Suprapubic skin (tissue), 4 donors: ENCODE data around the gene CHAC1. TPM values are rescaled to one million over a fixed set of nuclear protein-coding genes. Genes with fewer than 3 reads are reported as not detected.

Source experiments
- DNase-seq, 2 donors: peaks; one replicate each; pipeline ENCODE4 v3.0.0-alpha.2; 2019; ENCODE audit warnings: low spot score in 2 of 2
- H3K27ac ChIP-seq: fragments of 200-600 bp; sonication (generic); one replicate; pipeline ENCODE4 v1.5.1; 2019
- H3K27me3 ChIP-seq: fragments of 200-600 bp; sonication (generic); one replicate; pipeline ENCODE4 v1.5.1; 2019
- H3K36me3 ChIP-seq: fragments of 200-600 bp; sonication (generic); one replicate; pipeline ENCODE4 v1.5.1; 2019
- H3K4me1 ChIP-seq: fragments of 200-600 bp; sonication (generic); one replicate; pipeline ENCODE4 v1.5.1; 2019
- H3K4me3 ChIP-seq: fragments of 200-600 bp; sonication (generic); one replicate; pipeline ENCODE4 v1.5.1; 2019; ENCODE audit warnings: mild to moderate bottlenecking
- H3K9me3 ChIP-seq: fragments of 200-600 bp; sonication (generic); one replicate; pipeline ENCODE4 v1.5.1; 2019
- EP300 ChIP-seq: sonication (generic); formaldehyde crosslinking; IDR thresholded peaks from one replicate; pipeline ENCODE4 v1.6.1; 2017; ENCODE audit warnings: antibody characterized with exemption
- POLR2A ChIP-seq, 2 donors: fragments of 450-650 bp; IDR thresholded peaks; one replicate each; pipeline ENCODE4 v1.6.1; 2017; ENCODE audit warnings: antibody characterized with exemption in 2 of 2, mild to moderate bottlenecking in 2 of 2, moderate library complexity in 2 of 2
- POLR2AphosphoS5 ChIP-seq, 3 donors: sonication (generic); formaldehyde crosslinking; IDR thresholded peaks; one replicate each; pipeline ENCODE4 v1.6.1; 2017; ENCODE audit warnings: antibody characterized with exemption in 3 of 3
- WGBS: methylation state at CpG from one replicate; pipeline ENCODE4 v1.1.5; 2018; 5-methylcytosine and 5-hydroxymethylcytosine counted together
- total RNA-seq, 4 donors: library from RNA; depleted of rRNA; stranded (reverse); fragments of >200 nt; gene quantifications; one replicate each; pipeline ENCODE4 v1.1.0, GENCODE V29; 2016
- TF ChIP-seq, protein P1 (sequence below), 2 donors: fragments of 200-600 bp in 1 of 2; fragments of 450-650 bp in 1 of 2; sonication (generic) in 1 of 2; IDR thresholded peaks; one replicate each; pipeline ENCODE4 v1.5.1; 2016 to 2019; ENCODE audit warnings: antibody characterized with exemption in 2 of 2, mild to moderate bottlenecking in 1 of 2, moderate library complexity in 1 of 2

CHAC1 gene
- total RNA-seq, 4 donors from 2014 or later: 2.6 to 10.0 (median 3.3) TPM; not detected in 1

- peaks cover 46% of the 10 kb centered on the region for H3K36me3 ChIP-seq
- WGBS: 77% methylated on average over 5 of the region's 5 CpGs
- no peak overlapping the region for H3K27ac ChIP-seq
- no peaks in the 10 kb centered on the region for H3K27me3 ChIP-seq
- H3K9me3 ChIP-seq: no peaks in the 10 kb centered on the region
- TF ChIP-seq EP300 (no peak), POLR2AphosphoS5 (IDR thresholded peaks at IDR 0.05) (no peak), POLR2A (IDR thresholded peaks at IDR 0.05) (no peak)
- TF ChIP-seq, protein P1, sequence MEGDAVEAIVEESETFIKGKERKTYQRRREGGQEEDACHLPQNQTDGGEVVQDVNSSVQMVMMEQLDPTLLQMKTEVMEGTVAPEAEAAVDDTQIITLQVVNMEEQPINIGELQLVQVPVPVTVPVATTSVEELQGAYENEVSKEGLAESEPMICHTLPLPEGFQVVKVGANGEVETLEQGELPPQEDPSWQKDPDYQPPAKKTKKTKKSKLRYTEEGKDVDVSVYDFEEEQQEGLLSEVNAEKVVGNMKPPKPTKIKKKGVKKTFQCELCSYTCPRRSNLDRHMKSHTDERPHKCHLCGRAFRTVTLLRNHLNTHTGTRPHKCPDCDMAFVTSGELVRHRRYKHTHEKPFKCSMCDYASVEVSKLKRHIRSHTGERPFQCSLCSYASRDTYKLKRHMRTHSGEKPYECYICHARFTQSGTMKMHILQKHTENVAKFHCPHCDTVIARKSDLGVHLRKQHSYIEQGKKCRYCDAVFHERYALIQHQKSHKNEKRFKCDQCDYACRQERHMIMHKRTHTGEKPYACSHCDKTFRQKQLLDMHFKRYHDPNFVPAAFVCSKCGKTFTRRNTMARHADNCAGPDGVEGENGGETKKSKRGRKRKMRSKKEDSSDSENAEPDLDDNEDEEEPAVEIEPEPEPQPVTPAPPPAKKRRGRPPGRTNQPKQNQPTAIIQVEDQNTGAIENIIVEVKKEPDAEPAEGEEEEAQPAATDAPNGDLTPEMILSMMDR (IDR thresholded peaks at IDR 0.05): no peak
- no peaks in the 10 kb centered on the region for H3K4me1 ChIP-seq
- DNase-seq: no peak
- no peak overlapping the region for H3K4me3 ChIP-seq
Measured at GRCh38 chr15:41001524-41002214, 48.4 kb downstream of the CHAC1 start.

DNA sequence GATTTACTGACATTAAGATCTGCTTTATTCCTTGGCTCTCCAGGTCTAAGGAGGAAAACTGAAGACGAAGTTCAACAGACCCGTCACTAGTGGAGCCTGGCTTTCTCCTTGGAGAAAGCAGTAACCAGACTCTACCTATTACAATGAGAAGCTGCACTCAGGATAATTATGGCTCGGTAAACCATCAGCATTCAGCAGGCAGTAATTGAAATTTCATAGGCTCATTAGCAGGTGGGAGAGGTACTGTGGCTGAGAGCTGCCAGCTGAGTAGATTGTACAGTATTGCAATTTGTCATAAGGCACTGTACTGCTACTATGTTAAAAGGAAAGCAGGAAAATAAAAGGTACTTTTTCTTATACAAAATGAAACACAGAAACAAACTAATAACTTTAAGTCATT lies 51.2 kb downstream of the CHAC1 start:
- no peaks in the 10 kb centered on the region for H3K27me3 ChIP-seq
- no peak overlapping the region for H3K4me3 ChIP-seq
- 92% methylated on average over 3 of the region's 3 CpGs for WGBS
- no peak overlapping the region for H3K27ac ChIP-seq
- no peaks in the 10 kb centered on the region for H3K9me3 ChIP-seq
- H3K4me1 ChIP-seq: no peaks in the 10 kb centered on the region
- no peak for TF ChIP-seq POLR2A (IDR thresholded peaks at IDR 0.05)
- TF ChIP-seq, protein P1 (IDR thresholded peaks at IDR 0.05): no peak
- no peak for TF ChIP-seq POLR2AphosphoS5 (IDR thresholded peaks at IDR 0.05)
- no peak for TF ChIP-seq EP300
- H3K36me3 ChIP-seq: peaks cover 42% of the 10 kb centered on the region
- no peak for DNase-seq

Other genes with a start within 250 kb of the CHAC1 start
- gene RMDN3, start 198.2 kb upstream of the CHAC1 start, total RNA-seq: 10 to 100 TPM; 25.4 to 44.8 (median 35.6) TPM
- gene GCHFR, start 189.4 kb upstream of the CHAC1 start, total RNA-seq: 10 to 100 TPM; 39.4 to 70.3 (median 56.2) TPM
- gene C15orf62, start 183.5 kb upstream of the CHAC1 start, total RNA-seq: 10 to 100 TPM in 3 of 4 donors, 1 to 10 TPM in 1; 6.8 to 25.2 (median 19.6) TPM
- 10 to 100 TPM; 33.3 to 57.1 (median 37.9) TPM for gene ZFYVE19, start 146.4 kb upstream of the CHAC1 start, total RNA-seq
- 10 to 100 TPM; 20.4 to 40.2 (median 30.3) TPM for gene DNAJC17, start 146.0 kb upstream of the CHAC1 start, total RNA-seq
- not detected for gene PPP1R14D, start 124.8 kb upstream of the CHAC1 start, total RNA-seq
- gene SPINT1, start 109.4 kb upstream of the CHAC1 start, total RNA-seq: 100 to 1,000 TPM; 303 to 430 (median 372) TPM
- gene RHOV, start 79.2 kb upstream of the CHAC1 start, total RNA-seq: 10 to 100 TPM; 46.9 to 96.3 (median 79.7) TPM
- gene VPS18, start 59.0 kb upstream of the CHAC1 start, total RNA-seq: 10 to 100 TPM; 15.0 to 24.9 (median 19.7) TPM
- 1 to 10 TPM in 3 of 4 donors, under 1 TPM in 1; 0.47 to 5.3 (median 2.6) TPM for gene DLL4, start 24.1 kb upstream of the CHAC1 start, total RNA-seq
- 10 to 100 TPM; 29.4 to 45.9 (median 41.0) TPM for gene INO80, start 162.8 kb downstream of the CHAC1 start, total RNA-seq